GM13977 (cell line): ENCODE results near the gene PBX1.

Experiments
- DNase-seq: peaks from one replicate; pipeline ENCODE4 v3.0.0; 2012; ENCODE audit warnings: low spot score
- CTCF ChIP-seq: IDR thresholded peaks from 2 replicates; pipeline ENCODE4 v1.5.1; 2012; ENCODE audit warnings: mild to moderate bottlenecking, control low read depth; ENCODE audit not compliant: insufficient read depth; ENCODE audit errors: extremely low read depth, missing control alignments
- in situ Hi-C: fragments of 300-500 bp; cut with MboI; formaldehyde crosslinking; loops from one replicate; pipeline ENCODE4 v1.12.0; 2022; ENCODE audit warnings: low sequenced_read_pairs, low pct_unique_long_range_greater_than_20kb, mixed read lengths, inconsistent platforms; ENCODE audit not compliant: unreplicated experiment

PBX1 gene

DNA sequence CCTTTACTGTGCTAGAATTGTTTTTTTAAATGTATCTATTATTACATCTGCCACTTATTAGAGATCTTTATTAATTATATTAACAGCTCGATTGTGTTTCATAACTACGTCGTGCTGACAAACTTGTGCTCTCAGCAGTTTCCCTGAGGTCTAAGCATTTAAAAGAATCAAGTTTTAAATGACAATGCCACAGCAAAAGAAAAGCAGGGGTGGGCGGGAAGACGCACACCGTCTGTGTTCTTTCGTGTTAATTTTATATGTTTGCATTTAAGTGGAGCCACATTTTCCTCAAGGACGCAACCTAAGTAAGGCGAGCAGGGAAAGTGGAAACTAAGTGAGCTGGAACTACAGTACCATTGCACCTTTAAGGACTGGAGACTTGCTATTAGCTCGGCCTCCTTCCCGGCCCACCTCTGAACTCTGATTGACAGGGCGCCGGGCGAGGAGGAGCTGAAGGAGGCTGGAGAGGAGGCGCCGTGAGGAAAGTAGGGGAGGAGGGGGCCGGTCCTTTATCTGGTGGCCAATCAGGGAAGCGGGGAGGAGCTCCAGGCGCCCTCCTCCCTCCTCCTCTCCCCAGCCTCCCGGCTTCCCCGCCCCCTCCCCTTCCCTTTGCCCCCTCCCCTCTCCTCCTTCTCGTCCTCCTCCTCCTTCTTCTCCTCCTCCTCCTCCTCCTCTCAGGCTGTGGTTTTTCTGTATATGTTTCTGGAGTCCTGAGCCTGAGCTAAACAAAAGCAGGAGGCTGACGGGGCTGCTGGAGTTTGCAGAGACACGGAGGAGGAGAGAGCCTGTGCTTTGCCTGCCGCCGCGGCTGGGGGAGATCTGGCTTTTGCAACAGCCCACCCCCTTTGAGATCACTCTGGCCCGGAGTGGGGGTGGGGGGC, at the start of gene PBX1:
TSS of gene PBX1 (plus strand) at position 724 of the 881 bp plus-strand sequence.
- in situ Hi-C loops = no loop called here
- TF ChIP-seq CTCF = no peak
- DNase-seq = peak; percentile 83

- no peak for TF ChIP-seq CTCF
- DNase-seq = no peak
- in situ Hi-C loops = no loop called here
These were observed 48.5 kb upstream of the PBX1 start for GRCh38 chr1:164510435-164510834.

DNA sequence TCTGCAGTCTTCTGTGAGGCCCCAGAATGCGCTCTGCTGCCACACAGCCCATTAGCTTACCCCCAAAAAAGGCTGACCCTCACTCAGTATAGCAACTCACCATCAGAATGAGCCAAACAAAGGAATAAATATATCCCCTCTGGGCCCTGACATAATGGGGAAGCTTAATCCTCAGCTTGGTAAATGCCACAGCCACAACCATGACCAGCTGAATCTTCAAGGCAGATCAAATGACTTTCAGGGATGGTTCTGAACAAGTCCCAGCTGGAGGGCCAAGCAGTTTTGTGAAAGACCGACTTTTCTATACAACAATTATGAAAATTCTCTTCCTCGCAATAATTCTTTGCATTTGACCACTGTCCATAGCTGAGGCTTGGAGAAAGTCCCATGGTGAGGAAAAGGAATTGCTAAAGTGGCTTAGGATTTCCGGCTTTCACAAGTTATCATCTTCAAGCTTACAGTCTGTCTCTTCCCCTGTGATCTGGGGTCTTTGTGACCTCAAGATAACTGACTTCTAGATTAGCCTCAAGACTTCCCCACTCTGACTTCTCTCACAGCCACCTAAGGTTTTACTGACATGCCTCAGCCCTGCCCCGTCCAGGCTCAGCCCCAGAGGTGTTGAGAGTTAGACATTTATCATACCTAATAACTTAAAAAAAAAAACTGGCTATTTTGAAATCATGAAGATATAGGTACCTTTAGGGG, 47.8 kb upstream of the PBX1 start:
- no peak for TF ChIP-seq CTCF
- in situ Hi-C loops = no loop called here

DNA sequence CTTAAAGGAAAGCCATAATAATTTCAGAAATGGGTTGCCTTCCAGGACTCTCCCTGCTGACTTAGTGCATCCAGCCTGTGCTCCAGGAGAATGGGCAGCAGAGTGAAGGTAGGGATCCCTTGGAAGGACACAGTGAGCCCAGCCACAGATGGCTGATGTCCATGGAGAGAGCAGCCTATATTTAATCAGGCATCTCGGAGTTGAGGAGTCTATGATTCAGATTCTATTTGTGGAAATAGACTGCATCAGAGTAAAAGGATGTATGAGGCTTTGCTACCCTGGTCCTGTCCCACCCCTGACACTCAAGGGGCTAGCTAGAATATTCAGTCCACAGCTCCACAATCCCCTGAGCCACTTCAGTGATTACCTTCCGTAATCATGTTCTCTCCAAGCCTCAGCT, 43.8 kb upstream of the PBX1 start:
- no peak for DNase-seq
- TF ChIP-seq CTCF = no peak

More for the DNA sequence above, 47.8 kb upstream of the PBX1 start:
- DNase-seq = no peak

DNA sequence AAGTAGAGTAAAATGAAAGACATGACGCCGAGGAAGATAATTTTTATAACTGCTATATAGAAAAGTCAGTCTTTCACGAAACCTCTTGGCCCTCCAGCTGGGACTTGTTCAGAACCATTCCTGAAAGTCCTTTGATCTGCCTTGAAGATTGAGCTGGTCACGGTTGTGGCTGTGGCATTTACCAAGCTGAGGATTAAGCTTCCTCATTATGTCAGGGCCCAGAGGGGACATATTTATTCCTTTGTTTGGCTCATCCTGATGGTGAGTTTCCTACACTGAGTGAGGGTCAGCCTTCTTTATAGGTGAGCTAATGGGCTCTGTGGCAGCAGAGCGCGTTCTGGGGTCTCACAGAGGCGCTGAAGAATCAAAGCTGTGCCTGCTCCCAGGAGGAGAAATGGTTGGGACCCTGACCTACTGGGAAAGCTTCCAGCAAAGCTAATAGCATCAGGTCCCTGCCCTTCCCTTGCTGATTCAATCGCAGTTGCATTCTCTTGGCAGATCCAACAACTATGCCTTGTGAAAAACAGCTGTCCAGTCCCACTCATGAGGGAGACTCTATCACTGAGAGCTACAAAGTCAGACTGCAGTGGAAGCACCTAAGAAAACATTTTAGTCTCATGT, 43.2 kb upstream of the PBX1 start:
- in situ Hi-C loops = no loop called here
- no peak for DNase-seq
- no peak for TF ChIP-seq CTCF

More for the DNA sequence above, 43.8 kb upstream of the PBX1 start:
- in situ Hi-C loops = no loop called here

DNA sequence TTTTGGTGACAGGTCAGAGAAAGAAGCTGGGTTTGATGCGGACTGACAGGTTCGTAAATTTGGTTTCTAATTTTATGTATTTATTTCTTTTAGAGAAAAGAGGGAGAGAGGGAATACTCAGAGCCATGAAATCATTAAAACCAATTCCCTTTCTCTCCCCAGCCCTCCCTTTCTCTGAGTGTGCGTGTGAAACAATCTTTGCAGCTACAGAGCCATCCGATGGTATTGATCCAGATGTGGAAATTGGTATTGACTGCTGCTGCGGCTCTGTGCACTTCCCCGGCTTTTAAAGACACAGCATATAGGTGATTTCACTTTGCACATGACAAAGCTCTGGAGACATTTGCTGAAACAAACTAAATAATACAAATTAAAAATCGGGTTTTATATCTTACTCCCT, 42.4 kb upstream of the PBX1 start:
- in situ Hi-C loops = no loop called here
- no peak for DNase-seq

More for the DNA sequence above, 42.4 kb upstream of the PBX1 start:
- TF ChIP-seq CTCF = no peak
